ENCODE measurements around the gene RAB14.

GRCh38 chr9:121242219-121242958, 40.7 kb upstream of the RAB14 start:
- TF ChIP-seq YY1 (IDR thresholded peaks at IDR 0.05; ENCODE audit: extremely low read depth, insufficient replicate concordance, low read depth, low read length) (no peak), CTCF (IDR thresholded peaks at IDR 0.05 in 2 of 3, conservative IDR thresholded peaks at IDR 0.05 in 1 of 3; ENCODE audit: borderline replicate concordance in 1 of 3, insufficient read depth in 1 of 3, low read depth in 2 of 3, low read length in 2 of 3) (no peak), JUND (IDR thresholded peaks at IDR 0.05) (no peak), REST (IDR thresholded peaks at IDR 0.05; ENCODE audit: low read depth) (no peak), EZH2 (IDR thresholded peaks at IDR 0.05) (no peak), POLR2A (IDR thresholded peaks at IDR 0.05; ENCODE audit: borderline replicate concordance, extremely low read depth, insufficient read depth, insufficient read length) (no peak), EZH2phosphoT487 (IDR thresholded peaks at IDR 0.05; ENCODE audit: borderline replicate concordance) (no peak), POLR2AphosphoS5 (IDR thresholded peaks at IDR 0.05; ENCODE audit: low read depth, low read length) (no peak)

Data from HCT116 (cell line).